HG03571 (cell line): ENCODE results near the gene POLN.
A peak's percentile ranks its signal among the peaks of the same experiment; 100 is the strongest.

Experiments used
- ATAC-seq: cut with Tn5 transposase; IDR thresholded peaks from one replicate; pipeline ENCODE4 v1.9.1; 2021; ENCODE audit not compliant: unreplicated experiment

The POLN gene

DNA sequence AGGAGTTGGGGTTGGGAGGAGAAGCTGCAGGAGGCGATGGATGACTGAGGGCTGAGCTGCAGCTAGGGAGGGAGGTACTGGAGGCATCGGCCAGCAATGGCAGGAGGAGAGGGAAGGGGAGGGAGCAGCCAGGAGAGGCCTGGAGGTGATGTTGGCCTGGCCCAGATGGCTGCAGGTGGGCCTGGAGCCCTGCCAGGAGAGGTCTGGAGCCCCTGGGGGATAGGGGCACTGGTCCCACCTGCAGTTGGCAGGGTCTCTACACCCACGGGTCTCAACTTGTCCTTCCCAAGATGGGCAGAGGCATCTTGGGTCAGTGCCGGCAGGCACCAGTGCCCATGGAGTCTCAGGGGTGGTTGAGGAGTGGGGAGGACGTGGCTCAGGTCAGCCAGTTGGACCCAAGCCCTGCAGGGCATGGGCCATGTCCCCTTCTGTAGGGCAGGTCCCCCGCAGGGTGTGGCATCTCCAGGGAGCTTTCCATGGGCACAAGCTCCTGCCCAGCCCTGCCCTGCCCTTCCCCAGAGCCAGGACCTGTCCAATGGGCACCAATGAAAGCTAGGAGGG, 22.6 kb upstream of the POLN start:
- ATAC-seq: no peak

DNA sequence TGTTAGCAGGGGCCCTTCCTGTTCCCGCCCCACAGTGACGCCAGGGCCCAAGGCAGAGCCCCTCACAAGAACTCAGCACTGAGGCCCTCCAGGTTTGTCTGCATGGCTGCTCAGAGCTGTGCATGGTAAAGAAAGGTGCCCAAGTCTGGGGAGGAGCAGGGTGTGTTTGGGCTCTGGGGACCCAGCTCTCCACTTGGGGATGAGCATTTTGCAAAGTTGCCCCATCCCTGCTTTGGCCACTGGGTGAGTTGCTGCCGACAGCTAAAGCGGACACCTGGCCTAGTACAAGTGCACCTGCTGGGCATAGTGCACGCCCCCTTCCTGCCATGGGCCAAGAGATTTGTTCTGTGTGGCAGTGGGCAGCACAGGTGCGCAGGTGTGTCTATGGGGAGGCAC, 22.0 kb upstream of the POLN start:
- no peak for ATAC-seq

DNA sequence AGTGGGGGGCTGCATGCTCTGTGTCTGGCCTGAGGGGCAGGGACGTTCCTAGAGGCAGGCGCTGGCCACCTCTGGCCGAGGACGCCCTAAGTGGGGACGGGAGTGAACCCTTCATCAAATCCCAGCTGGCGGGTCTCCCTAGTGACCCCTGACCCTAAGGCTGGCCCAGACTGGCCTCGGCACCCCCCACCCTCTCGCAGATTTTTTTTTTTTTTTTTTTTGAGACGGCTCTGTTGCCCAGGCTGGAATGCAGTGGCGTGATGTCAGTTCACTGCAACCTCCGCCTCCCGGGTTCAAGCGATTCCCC, 21.0 kb upstream of the POLN start:
- ATAC-seq: no peak

DNA sequence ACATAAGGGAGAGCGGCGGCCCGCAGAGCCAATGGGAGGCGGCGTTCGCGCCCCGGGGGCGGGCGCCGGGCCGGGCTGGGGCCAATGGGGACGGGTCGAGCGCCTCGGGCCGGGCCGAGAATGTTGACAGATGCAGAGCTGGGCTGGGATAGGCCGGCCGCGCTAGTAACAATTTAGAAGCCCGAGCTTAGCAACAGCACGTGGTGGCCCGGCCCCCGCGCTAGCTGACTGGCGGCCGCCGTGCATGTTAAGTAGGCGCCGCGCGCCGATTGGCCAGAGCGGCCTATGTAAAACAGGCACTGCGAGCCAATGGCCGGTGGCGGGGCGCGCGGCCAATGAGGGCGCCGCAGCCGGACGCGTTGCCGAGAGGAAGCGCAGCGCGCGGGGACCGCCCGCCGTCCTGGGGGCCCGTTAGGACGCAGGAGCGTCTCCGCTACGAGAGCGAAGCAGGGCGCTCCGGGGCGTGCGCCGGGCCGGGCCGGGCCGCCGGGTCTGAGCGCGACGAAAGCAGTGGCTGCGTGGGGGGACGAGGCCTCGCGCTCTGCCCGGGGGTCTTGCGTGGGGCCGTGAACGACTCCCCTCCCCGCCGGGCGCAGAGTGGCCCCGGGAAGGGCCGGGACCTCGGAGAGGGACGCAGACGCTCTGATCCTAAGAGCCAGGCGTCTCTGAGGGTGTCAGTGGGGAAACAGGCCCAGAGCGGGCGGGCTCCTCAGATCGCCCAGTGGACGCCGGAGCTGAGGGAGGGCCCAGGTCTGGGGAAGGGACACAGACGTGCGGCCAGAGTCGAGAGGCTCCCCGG, 20.4 kb upstream of the POLN start:
- peak; percentile 88 for ATAC-seq

DNA sequence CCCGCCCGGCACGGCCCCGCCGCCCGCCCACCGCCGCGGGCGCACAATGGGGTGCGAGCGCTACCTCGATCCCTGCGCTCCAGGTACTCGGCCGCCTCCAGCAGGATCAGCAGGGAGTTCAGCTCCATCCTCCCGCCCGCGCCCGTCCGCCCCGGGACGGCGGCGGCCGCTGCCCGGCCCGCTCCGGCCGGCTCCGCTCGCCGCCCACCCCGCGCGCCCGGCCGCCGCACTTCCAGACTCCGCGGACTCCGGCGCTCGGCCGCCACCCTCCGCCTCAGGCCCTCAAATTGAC, 19.9 kb upstream of the POLN start, which contains the start of gene MXD4:
Gene MXD4, minus strand, starts transcription at position 257 of the 292 bp plus-strand sequence. Its CDS starts 129 bp downstream, at position 128.
- ATAC-seq: no peak

DNA sequence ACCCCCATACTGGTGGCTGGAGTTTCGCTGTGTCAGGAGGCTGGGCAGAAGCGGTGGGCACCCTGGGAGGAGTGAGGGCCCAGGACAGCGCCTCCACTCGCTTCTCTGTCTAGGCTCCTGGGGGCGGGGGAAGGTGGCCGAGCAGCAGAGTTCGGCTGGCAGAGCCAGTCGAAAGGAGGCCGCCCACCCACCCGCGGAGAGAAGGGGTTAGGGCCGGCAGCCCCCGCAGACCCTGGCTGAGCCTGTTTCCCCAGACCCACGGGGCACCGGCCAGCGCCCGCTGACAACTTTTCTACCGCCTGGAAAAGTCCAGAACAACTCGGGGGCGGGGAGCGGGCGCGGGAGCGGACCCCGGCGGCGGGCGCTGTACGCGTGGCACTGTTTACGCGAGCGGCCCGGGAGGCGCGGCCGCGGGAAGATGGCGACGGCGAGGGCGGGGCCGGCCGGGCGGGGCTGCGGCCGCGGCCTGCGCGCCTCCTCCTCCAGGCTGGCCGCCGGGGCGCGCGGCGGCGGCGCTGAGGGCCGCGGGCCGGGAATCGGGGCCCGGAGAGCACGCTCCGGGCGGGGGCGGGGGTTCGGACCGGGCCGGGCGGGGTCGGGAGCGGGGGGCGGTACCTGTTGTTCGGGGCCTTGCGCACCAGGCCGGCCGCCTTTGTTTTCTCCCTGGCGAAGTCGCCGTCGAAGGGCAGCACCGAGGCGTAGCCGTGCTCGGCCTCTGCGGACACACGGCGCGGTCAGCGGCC, 19.4 kb upstream of the POLN start:
- ATAC-seq: no peak

DNA sequence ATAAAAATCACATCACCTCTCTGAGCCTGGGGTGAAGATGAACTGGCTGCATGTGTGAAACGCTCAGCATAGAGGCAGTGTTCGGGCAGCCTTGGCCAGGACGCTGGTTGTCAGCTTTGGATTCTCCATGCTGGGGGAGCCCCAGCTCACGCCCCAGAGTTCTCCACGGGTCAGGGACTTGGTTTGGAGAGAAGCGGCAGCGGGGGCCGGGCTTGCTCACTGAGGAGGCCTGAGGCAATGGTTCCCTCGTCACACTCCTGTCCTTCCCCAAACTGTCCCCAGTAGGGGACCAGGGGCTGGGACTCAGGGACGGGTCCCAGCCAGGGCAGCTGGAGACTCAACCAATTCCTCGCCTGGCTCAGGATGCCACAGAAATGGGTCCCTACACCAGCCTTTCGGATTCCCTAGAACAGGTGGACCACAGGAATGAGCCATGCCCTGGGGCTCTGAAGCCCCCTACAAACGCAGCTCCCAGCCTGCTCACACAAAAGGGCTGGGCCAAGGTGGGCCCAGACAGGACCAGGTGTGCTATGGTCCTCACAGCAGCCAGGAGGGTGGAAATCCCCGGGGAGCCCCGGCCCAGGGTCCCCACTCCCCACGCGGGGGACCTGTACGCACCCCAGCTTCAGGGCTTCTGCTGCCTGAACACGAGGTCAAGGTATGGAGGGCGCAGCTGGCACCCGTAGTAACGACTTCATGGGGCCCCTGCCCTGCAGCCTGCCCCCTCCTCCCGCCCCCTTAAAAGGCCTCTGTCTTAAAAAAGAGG, 18.6 kb upstream of the POLN start:
- no peak for ATAC-seq

DNA sequence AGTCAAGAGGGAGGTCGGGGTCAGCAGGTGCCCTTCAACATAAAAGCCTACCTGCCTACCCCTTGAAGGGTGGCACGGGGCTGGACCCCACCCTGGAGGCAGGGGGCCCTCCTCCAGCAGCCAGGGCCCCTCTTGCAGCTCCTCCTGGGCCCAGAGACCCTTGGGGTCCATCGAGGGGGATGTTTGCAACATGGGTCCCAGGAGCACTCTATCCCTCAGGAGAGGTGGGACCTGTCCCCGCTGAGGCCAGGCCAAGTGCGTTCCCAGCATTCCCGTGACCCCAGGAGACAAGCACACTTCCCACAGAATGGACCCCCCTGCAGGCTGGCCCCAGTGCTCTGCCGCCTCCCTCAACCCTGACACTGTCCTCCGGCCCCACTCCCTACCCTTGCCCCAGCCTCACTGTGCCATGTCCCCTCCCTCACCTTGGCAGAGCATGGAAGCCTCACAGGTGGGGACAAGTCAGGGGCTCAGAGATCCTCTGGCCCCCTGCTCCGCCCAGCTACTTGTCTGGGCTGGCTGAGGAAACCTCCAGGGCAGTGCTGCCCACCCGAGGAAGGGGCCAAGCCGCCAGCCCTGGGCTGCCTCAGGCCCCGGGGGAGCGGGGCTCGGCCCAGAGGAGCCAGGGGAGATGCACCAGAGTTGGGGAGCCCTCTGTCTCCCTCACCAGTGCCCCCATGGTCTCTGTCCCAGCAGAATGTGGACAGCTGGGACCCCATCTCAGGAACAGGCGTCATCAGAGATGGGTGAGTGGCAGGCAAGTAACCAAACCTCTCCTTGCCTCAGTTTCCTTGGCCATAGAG, 17.8 kb upstream of the POLN start:
- ATAC-seq: no peak

DNA sequence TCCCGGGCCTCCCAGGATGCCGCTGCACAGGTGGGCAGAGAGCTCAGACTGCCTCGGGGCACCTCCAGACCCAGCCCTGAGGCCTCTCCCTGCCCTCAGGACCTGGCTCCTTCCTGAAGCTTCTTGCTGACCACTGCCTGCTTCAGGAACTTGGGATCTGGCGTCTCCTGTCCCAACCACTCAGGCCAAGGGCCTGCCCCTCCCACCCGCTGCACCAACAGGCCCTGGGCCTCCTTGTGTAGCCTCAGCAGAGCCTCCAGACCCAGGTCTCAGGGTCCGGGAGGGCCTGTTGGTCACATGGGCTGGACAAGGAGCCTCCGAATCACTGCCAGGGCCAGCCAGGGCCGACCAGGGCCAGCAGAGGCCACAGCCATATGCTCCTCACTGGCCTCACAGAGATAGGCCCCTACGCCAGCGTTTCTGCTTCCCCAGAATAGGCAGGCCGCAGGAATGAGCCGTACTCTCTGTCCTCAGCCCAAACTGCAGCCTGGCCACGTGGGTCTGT, 17.2 kb upstream of the POLN start:
- no peak for ATAC-seq

DNA sequence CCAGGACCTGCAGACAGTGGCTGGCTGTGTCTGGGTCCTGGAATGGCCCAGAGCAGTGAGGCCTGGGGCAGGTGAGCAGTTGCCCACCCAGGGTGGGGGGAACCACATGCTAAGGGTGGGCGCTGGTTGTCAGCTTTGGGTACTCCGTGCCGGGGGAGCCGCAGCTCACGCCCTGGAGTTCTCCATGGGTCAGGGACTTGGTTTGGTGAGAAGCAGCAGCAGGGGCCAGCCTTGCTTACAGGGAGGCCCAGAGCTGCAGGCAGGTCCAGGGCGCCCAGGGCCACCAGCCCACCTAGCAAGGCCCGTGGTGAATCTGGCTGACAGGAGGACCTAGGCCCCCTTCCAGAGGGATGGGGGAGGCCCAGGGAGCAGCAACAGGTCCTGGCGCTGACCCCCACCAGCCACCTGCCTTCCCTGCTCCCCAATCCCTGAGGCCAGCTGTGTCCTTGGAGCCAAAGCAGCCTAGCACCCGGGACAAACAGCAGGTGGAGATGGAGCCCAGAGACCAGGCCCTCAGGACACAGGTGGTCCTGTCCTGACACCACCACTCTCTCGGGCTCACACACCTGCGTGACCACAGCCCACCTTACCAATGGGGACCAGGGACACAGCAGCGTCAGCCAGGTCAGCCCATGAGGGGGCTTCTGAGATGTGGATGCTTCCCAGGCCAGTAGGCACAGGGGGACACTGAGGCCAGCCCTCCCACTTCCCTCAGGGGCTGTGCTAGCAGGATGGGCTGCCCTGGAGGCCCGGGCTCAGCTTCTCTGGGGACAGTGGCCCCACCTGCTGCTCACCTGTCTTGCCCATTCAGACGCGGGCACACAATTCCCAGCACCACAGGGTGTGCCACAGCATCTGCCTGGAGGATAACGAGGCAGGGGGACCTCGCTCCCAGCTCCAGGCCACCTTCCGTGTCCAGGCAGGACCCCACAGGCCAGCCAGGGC, 16.4 kb upstream of the POLN start:
- ATAC-seq: no peak

DNA sequence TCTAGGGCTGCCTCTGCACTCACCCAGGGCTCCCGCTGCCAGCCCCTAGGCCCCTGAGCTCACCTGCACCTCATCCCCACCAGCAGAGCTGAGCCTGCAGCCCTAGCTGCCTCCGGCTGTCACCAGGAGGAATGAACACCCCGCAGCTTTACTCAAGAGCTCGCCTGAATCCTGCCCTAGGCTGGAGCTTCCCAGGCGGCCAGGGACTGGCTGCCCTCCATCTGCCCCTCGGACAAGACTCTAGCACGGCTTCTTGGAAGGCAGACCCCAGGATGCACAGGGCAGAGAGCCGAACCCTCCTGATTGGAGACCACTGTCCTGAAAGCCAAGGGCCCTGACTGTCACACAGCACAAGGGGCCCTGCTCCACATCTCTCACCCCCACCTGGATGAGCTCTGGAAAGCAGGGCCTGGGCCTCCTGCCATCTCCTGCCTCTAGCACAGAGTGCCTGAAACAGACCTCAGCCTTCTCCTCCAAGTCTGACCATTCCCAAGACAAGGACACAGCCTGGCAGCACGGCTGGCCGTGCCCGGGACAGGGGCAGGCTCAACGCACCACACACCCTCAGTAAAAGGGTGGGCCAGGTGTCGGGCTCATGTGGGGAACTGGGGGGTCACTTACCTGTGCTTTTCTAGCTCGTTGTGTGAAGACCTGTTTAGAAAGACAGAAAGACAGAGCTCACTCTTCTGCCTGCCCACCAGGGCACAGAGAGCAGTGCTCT, 15.6 kb upstream of the POLN start:
- no peak for ATAC-seq

DNA sequence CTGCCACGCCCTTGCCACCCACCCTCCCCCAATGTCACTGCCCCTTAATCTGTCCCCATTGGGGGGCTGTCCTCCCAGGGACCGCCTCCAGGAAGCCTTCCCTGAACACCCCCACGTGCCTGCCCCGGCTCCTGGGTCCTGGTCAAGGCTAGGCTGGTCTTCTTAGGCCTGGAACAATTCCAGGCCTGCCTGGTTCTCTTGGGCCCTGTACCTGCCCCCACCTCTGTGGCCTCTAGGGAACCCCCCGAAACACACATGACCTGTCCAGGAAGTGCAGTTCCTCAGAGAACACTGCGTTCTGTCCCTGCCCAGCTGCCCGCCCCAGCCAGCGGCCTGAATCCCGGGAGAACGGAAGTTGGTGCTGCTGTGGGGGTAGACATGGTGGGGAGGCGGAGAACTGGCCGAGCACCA, 14.9 kb upstream of the POLN start:
- no peak for ATAC-seq

DNA sequence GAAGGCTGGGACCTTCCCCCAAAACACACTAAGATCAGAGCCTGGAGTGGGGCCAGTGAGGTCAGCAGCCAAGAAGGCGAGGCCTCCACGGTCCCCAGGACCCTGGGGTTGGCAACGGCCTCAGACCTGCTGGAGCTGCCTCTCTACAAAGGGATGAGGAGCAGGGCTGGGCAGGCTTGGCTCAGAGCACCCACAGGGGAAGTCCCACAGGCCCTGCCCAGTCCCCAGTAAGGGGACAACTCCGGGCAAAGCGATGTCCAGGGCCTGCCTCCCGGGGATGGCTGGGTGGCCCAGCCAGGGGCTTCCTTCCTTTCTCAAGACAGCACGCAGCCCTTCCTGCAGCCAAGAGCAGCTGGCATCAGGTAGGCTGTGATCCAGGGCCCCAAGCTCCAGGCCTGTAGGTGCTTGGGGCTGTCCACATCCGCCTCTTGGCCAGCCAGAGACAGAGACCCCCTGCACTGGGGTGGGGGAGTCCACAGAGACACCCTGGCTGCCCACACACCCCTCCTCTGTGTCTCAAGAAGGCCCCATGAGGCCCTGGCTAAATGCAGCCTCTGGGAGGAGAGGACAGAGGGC, 14.3 kb upstream of the POLN start:
- ATAC-seq: no peak

DNA sequence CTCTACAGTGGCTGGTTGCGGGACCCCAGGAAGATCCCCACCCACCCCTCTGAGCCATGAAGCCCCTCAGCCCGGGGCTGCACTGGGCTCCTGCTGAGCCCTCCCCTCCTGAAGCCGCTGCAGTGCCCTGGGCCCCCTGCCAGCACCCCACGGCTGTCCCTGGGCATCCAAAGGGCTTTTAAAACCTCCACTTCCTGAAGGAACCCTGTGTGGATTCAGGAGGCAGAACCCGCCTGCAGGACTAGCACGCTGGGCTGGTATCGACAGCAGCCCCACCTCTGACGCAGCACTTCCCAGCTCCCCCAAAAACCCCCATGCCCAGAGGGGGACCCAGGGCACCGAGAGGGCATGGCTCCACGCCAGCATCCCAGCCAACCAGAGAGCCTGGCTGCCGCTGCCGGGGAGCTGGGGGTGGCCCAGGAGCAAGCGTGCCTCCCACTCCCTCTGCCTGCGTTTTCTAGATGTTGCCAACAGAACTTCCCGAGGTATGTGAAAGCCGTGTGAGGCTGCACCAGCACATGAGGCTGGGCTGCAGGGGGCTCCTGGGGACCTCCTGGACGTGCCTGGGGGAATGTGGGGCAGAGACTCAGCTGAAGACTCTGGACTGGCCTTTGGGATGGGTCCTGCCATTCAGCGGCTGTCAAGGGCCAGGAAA, 13.7 kb upstream of the POLN start:
- ATAC-seq: no peak

DNA sequence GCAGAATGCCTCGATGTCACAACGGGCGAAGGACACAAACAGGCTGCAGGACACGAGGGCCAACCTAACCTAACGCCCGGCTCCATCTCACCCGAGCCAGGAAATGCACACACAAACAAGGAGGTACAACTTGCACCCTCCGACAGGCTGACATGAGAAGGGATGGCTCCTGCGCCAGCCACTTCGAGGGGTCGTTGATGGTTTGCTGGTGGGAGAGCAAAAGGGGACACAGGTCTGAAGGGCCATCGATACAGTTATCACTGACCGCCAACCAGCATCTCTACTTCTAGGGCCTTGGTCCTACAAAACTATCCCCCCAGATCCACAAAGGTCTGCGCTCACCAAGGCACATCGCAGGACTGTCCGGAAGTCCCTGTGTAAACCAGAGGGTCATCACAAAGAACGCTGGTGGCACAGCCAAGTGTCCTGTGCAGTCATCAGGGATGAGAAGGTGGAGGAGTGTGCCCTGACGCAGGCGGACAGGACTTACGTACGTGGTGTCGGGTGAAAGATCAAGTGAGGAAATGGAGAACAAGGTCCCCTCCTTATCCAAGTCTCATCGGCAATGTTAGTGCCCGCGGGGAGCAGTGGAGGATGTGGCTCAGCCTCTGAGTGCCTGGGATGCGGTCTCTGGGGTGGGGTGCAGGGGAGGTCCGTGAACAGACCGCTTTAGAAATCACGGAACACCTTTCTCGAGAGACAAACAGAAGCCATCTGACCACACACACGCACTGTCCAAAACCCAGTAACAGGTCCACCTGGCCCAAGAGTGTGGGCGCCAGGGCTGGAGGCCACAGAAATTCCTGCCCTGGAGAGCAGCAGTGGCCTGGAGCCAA, 13.0 kb upstream of the POLN start:
- ATAC-seq: no peak

DNA sequence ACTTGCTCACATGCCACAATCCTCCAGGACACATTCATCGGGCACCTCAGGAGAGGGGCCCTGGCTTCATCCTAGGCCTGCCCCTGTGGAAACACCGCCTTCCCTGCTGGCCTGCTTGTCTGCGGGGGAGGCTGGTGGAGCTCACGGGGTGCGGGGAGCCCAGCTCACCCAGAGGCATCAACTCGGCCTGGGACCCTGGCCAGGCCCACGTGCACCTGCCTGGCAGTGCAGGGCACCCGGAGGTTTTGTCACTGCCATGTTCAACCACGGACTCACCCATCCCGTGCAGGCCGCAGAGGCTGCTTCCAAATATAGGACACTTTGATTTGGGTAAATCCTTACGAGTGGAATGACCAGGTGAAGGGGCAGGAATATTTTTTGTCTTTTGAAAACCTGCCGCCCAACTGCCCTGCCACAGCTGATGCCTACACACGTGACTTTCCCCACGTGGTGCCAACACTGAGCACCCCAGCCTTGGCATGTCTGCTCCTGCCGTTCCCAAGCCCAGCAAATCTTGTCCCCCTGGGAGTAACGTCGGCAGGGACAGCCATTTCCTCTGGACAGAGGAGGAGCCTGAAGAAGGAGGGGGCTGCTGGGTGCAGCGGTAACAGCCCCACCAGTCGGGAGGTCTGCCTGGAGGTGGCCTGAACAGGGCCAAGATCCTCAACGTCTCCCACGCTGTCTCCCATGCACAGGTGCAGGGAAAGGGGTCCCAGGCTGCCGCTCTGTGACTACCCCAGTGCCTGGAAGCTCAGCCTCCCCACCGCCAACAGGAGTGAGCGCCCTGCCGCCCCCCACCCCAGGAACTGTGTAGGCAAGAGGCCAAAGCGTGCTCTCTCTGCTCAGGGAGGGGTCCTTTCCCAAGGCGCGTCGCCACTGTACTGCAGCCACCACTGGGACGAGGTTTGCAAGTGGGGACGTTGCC, 11.5 kb upstream of the POLN start:
- no peak for ATAC-seq
